H54 (cell line): Measurements from ENCODE around the gene MYO10.
"Not testable (repeated sequence)": the region's sequence is repeated elsewhere in the genome, so short reads cannot be mapped to it uniquely, and the experiment has no call there.

ENCODE experiments used
- DNase-seq: peaks from one replicate; pipeline ENCODE4 v3.0.0; 2011; ENCODE audit warnings: low spot score, mixed read lengths; ENCODE audit not compliant: insufficient read length
- FAIRE-seq: peaks from 3 replicates; lab custom pipeline; 2011; peaks lifted over from hg19 to GRCh38; lab: Jason Lieb, UNC
- POLR2A ChIP-seq: IDR thresholded peaks from 2 replicates; pipeline ENCODE4 v1.6.1; 2011; ENCODE audit warnings: low read depth, mild to moderate bottlenecking, low read length

Gene MYO10

DNA sequence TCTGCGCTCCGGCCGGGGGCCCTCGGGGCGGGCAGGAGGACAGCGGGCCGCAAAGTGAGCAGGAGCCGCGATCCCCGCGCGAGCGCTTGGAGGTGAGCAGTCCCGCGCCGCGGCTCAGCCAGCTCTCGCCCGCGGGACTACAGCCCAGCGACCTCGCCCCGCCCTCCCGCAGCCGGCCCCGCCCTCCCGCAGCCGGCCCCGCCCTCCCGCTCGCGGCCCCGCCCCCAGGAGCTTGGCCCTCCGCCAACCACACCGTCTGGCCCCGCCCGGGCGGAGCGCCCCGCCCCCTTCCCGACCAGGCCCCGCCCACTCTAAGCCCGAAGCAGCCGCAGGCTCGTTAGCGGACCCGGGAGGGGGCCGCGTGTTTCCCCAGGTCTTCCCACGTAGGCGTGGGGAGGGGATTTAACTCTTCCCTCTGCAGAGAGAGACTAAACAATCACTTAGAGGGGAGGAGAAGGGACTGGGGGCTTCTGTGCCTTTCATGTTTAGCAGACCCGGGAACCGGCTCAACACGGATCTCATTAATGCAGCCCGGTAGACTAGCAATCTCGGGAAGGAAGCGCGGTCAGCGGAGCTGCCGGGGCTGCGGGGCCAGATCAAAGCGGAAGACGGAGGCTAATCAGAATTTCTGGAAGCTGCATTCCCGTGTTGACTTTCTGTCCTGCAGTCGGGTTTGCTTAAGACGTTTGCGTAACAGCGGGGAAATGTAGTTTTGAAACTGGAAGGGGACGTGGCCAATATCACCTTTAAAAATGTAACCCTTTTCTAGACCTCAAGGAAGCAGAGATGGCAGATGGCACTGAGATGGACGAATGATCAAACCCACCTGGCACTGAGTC, at the start of gene MYO10:
Gene MYO10, minus strand, starts transcription at position 139 of the 839 bp plus-strand sequence. CDS start 480 bp downstream, outside the sequence.
- peak; percentile 59 for TF ChIP-seq POLR2A
- FAIRE-seq = no peak
- peak; percentile 89 for DNase-seq

DNA sequence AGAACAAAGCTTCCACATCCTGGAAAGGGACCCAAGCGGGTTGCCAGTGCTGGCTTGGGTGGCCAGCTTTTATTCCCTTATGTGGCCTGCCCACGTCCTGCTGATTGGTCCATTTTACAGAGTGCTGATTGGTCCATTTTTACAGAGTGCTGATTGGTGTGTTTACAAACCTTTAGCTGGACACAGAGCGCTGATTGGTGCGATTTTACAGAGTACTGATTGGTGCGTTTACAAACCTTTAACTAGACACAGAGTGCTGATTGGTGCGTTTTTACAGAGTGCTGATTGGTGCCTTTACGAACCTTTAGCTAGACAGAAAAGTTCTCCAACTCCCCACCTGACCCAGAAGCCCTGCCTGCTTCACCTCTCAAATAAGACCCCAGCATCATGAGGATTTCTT, 49.2 kb upstream of the MYO10 start:
- not testable (repeated sequence) for FAIRE-seq, DNase-seq

GRCh38 chr5:16983972-16984371, 47.9 kb upstream of the MYO10 start:
- no peak for DNase-seq
- no peak for FAIRE-seq
- TF ChIP-seq POLR2A = no peak

DNA sequence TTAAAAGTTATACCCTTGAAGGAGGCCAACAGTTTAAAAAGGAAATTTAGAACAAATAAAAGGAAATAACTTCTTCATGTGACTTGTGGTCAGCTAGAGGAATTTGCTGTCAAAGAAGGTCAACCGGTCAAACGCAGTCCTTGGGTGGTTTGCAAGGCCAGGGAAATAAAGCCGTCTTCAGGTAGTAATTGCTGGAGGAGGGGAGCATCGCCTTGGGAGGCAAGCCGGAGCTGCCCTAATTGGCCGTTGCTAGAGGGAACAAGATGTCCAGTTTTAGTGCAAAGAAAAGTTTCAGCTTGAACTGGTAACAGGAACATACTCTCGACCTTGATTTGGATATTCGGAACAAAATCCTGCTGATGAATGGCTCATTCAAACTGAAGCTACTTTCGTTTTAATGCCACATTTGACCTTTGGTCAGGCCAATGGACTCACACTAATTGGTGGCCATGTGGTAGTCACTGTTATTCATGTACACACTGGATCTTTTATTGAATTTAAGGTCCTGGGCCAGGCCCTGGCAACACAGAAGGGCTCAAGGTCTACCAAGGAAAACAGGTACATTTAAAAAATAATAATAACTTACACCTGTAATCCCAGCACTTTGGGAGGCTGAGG, 47.0 kb upstream of the MYO10 start:
- FAIRE-seq (no peak), DNase-seq (no peak)
- no peak for TF ChIP-seq POLR2A

DNA sequence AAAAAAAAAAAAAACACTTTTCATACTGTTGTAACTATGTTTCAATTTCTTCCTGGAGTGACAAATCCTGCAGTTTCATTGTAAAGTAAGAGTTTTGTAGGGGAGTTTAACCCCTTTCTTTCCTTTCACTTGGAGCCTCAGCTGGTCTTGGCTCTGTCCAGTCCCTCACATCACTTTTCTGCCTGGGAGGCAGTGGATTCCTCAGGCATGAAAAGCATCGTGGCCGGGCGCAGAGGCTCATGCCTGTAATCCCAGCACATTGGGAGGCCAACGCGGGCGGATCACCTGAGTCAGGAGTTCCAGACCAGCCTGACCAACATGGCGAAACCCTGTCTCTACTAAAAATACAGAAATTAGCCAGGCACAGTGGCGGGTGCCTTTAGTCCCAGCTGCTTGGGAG, 45.6 kb upstream of the MYO10 start:
- DNase-seq = no peak
- FAIRE-seq = no peak
- no peak for TF ChIP-seq POLR2A

DNA sequence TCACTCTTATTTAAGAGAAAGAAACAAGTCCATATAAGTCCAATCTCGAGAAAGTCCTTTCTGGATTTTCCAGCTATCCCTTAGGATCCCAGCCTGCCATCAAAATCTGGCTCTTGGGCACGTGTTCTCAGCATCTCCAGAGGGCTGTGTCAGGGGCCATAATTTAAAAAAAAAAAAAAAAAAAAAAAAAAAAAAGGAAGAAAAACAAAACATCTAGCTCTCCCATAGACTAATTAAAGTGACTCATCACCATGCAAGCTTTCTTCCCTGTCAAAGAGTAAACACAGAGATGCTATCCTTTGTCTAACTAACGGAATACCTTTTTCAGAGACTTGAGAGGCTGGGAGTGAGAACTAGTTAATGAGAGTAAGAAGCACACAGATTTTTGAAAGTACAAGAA, 44.9 kb upstream of the MYO10 start:
- DNase-seq = no peak
- no peak for TF ChIP-seq POLR2A
- FAIRE-seq = no peak

DNA sequence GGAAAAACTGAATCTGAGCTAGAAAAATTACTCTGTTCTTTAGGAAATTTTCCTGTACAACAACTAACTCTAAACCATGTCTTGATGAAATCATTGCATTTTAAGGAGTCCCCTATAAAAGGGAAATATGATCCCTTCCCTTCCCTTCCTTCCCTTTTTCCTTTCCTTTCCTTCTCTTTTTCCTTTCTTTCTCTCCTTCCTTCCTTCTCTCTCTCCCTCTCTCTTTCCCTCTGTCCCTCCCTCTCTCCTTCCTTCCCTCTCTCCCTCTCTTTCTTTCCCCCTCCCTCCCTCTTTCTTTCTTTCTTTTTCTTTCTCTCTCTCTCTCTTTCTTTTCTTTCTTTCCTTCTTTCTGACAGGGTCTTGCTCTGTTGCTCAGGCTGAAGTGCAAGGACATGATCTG, 42.2 kb upstream of the MYO10 start:
- no peak for TF ChIP-seq POLR2A
- no peak for FAIRE-seq
- DNase-seq = no peak

DNA sequence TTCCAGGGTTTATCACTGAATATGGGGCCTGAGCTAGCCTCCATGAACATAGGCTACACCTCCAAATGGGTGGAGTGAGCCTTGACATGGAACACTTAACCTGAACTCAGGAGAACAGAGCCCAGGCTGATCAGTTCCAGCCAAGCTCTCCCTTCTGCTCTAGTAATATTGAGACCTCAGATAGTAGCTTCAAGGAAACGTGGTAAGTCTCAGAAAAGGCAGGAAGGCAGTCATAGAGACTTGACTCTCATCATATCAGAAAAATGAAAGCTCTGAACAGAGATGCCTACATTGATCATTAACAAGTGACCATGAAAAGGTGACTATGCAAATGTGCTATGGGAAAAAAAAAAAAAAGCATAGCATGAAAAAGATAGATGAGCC, 40.5 kb upstream of the MYO10 start:
- FAIRE-seq (no peak), DNase-seq (no peak)
- no peak for TF ChIP-seq POLR2A

DNA sequence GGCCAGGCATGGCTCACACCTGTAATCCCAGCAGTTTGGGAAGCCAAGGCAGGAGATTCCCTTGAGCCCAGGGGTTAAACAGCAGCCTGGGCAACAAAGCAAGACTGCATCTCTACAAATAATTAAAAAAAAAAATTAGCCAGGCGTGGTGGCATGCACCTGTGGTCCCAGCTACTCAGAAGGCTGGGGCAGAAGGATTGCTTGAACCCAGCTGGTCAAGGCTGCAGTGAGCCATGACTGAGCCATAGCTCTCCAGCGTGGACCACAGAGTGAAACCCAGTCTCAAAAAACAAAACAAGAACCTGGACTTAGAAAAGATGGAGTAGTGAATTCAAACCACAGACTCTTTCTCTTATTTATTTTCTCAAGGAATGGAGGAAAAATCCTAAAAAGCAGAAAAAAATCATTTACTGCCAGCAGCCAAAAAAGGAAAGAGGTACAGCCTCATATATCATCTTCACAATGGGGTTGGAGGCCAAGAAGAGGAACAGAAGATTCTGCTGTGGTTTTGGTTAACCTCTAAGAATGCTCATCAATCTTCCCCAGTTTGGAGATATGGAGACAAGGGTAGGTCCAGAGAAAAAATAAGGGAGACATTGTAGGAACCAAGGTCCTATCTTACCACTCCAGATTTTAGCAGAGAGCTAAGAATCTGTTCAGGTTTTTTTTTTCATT, 40.0 kb upstream of the MYO10 start:
- TF ChIP-seq POLR2A = no peak
- no peak for FAIRE-seq
- DNase-seq = no peak

GRCh38 chr5:16974981-16975380, 38.9 kb upstream of the MYO10 start:
- no peak for DNase-seq

GRCh38 chr5:16970826-16971225, 34.7 kb upstream of the MYO10 start:
- no peak for TF ChIP-seq POLR2A
- FAIRE-seq (no peak), DNase-seq (no peak)

More at GRCh38 chr5:16974981-16975380, 38.9 kb upstream of the MYO10 start:
- FAIRE-seq = no peak
- no peak for TF ChIP-seq POLR2A

DNA sequence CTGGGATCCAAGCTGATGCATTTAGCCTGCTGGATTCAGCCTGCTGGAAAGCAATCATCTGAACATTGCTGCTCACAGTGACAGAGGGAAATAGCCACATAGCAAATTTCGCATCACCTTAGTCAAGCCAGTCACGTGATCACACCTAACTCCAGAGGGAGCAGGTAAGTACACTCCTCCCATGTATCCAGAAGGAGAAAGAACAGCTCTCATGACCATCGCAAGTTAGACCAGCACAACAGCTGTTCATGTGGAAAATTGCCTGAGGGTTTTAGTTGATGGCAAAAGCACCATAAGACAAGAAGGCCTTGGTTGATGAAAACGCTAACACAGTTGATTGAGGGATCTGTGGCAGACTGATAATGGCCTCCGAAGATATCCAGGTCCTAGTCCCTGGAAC, 34.2 kb upstream of the MYO10 start:
- no peak for DNase-seq
- TF ChIP-seq POLR2A = no peak
- no peak for FAIRE-seq

GRCh38 chr5:16965581-16965980, 29.5 kb upstream of the MYO10 start:
- FAIRE-seq (no peak), DNase-seq (no peak)
- no peak for TF ChIP-seq POLR2A

DNA sequence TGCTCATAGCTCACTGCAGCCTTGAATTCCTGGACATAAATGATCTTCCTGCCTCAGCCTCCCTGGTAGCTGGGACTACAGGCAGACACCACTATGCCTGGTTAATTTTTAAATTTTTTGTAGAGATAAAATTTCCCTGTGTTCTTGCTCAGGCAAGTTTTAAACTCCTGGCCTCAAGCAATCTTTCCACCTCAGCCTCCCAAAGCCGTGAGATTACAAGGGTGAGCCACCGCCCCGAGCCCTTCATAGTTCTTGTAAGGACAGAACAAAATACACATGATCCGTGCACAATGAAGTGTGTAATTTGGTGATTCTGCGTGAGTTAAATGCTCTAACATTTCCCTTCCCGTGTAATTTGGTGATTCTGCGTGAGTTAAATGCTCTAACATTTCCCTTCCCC, 27.7 kb upstream of the MYO10 start:
- DNase-seq = no peak
- TF ChIP-seq POLR2A = no peak
- no peak for FAIRE-seq
